GM23248 (cell line): ENCODE results near the gene SLBP. TPM values are rescaled to one million over a fixed set of nuclear protein-coding genes. Genes with fewer than 3 reads are reported as not detected.

Source experiments
- DNase-seq: peaks from one replicate; pipeline ENCODE4 v3.0.0-alpha.2; 2015
- H2AFZ ChIP-seq: fragments of 200-600 bp; sonication (generic); 2 replicates; pipeline ENCODE4 v1.6.1; 2016; ENCODE audit warnings: antibody characterized with exemption
- H3F3A ChIP-seq: fragments of 200-600 bp; sonication (generic); 2 replicates; pipeline ENCODE4 v1.6.1; 2016; ENCODE audit warnings: mild to moderate bottlenecking, antibody characterized with exemption, mixed run types; ENCODE audit not compliant: insufficient read depth
- H3K27ac ChIP-seq: fragments of 200-600 bp; sonication (generic); 2 replicates; pipeline ENCODE4 v1.5.1; 2016; ENCODE audit warnings: mild to moderate bottlenecking
- H3K27me3 ChIP-seq: fragments of 200-600 bp; sonication (generic); replicated peaks from 2 replicates; pipeline ENCODE4 v1.6.1; 2016; ENCODE audit warnings: mild to moderate bottlenecking; ENCODE audit not compliant: insufficient read depth
- H3K36me3 ChIP-seq: fragments of 200-600 bp; sonication (generic); 2 replicates; pipeline ENCODE4 v1.6.1; 2016; ENCODE audit warnings: low read depth, mild to moderate bottlenecking
- H3K4me1 ChIP-seq: fragments of 200-600 bp; sonication (generic); 2 replicates; pipeline ENCODE4 v1.6.1; 2016; ENCODE audit warnings: mild to moderate bottlenecking; ENCODE audit not compliant: insufficient read depth
- H3K4me2 ChIP-seq: fragments of 200-600 bp; sonication (generic); one replicate; pipeline ENCODE4 v1.6.1; 2016; ENCODE audit warnings: mild to moderate bottlenecking; ENCODE audit not compliant: unreplicated experiment
- H3K4me3 ChIP-seq: fragments of 200-600 bp; sonication (generic); 2 replicates; pipeline ENCODE4 v1.5.1; 2016; ENCODE audit warnings: mild to moderate bottlenecking
- H3K79me2 ChIP-seq: fragments of 200-600 bp; sonication (generic); 2 replicates; pipeline ENCODE4 v1.6.1; 2016; ENCODE audit warnings: mild to moderate bottlenecking; ENCODE audit not compliant: insufficient read depth
- H3K9ac ChIP-seq: fragments of 200-600 bp; sonication (generic); 2 replicates; pipeline ENCODE4 v1.6.1; 2016; ENCODE audit warnings: mild to moderate bottlenecking
- H3K9me2 ChIP-seq: fragments of 200-600 bp; sonication (generic); 2 replicates; pipeline ENCODE4 v1.6.1; 2016; ENCODE audit warnings: mixed run types, mild to moderate bottlenecking, moderate library complexity; ENCODE audit not compliant: insufficient read depth
- H3K9me3 ChIP-seq: fragments of 200-600 bp; sonication (generic); one replicate; pipeline ENCODE4 v1.6.1; 2017; ENCODE audit warnings: low read depth
- H4K20me1 ChIP-seq: fragments of 200-600 bp; sonication (generic); 2 replicates; pipeline ENCODE4 v1.6.0; 2016; ENCODE audit not compliant: insufficient read depth
- EZH2 ChIP-seq: fragments of 200-600 bp; sonication (generic); IDR thresholded peaks from 2 replicates; pipeline ENCODE4 v1.6.1; 2018; ENCODE audit warnings: antibody characterized with exemption, mild to moderate bottlenecking; ENCODE audit not compliant: insufficient read depth, poor library complexity, severe bottlenecking
- EZH2phosphoT487 ChIP-seq: fragments of 200-600 bp; sonication (generic); IDR thresholded peaks from 2 replicates; pipeline ENCODE4 v1.6.1; 2018; ENCODE audit warnings: antibody characterized with exemption, moderate library complexity, mild to moderate bottlenecking, low read depth; ENCODE audit not compliant: insufficient read depth
- WGBS, 2 experiments: methylation state at CpG; one replicate each; pipeline ENCODE4 v1.1.6; 2015 to 2017; ENCODE audit warnings: low lambda C conversion rate in 2 of 2, low coverage in 1 of 2; ENCODE audit errors: missing lambda C conversion rate in 2 of 2; 5-methylcytosine and 5-hydroxymethylcytosine counted together
- in situ Hi-C: fragments of 300-500 bp; cut with MboI; formaldehyde crosslinking; loops from 2 replicates; pipeline ENCODE4 v1.15.0; 2020
- polyA plus RNA-seq: library from polyadenylated mRNA; unstranded; fragments of >200 nt; fragmentation: Nextera tagmentation; extraction: Ambion mirVana; gene quantifications from 2 replicates; pipeline ENCODE4 v1.2.1, GENCODE V29; 2016
- total RNA-seq: library from RNA; depleted of rRNA; stranded (reverse); fragments of >200 nt; shearing (Covaris generic); gene quantifications from 2 replicates; pipeline ENCODE4 v1.2.3, GENCODE V29; 2014; rRNA removed

SLBP gene
- 72.7 and 74.4 TPM in 2 replicates for total RNA-seq
- polyA plus RNA-seq, result 85.6 and 85.8 TPM in 2 replicates

DNA sequence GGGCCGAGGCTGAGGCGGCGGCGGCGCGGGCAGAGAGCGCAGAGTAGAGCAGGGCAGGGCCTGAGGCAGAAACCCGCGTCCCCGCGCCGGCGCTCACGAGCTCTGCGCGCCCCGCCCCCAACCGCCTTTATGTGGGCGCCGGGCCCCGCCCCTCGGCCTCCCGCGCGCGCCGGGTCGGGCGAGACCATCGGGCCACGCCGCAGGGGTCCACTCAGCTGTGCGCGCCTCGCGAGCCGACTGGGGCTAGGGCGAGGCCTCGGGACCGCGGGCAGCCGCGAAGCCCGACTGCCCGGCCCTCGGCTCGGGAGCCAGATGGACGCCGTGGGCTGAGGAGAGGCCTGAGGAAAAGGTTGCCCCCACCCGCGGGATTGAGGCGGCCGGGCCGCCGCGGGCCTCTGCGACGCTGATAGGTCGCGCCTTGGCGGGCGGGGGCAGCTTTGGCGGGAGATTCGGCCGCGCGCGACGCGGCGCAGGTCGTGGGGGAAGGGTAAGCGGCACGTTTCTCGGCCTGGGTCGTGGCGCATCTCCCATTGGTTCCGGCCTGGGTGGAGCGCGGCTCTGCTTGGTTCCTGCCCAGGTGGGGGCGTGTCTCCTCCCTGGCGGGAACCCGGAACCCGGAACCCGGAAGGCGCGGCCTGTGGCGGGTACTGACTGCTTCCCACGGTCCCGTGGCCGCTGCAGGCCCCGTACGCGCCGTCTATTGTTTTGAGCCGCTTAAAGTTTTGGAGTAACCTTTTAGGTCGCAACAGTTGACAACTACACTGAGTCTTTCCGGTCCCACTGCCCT lies at the start of gene SLBP:
Gene SLBP, minus strand, starts transcription at position 104 of the 787 bp plus-strand sequence. CDS start 131 bp downstream, outside the sequence.
- Histone ChIP-seq H3K9ac (peak within 1 kb of the TSS; percentile 94), H4K20me1 (0 out of 2 replicates have a peak, but pooled peaks cover 5% of the 10 kb centered on the region), H3K79me2 (peaks cover 74% of the 10 kb centered on the region), H3K9me3 (no peaks in the 10 kb centered on the region), H3K4me1 (peaks cover 21% of the 10 kb centered on the region), H3K9me2 (no peaks in the 10 kb centered on the region), H3K27me3 (no peaks in the 10 kb centered on the region), H3F3A (peaks cover 37% of the 10 kb centered on the region), H3K4me3 (peak within 1 kb of the TSS; percentile 97), H2AFZ (peak within 1 kb of the TSS; percentile 72), H3K36me3 (no peaks in the 10 kb centered on the region), H3K4me2 (peak within 1 kb of the TSS; percentile 94), H3K27ac (peak within 1 kb of the TSS; percentile 92)
- TF ChIP-seq EZH2phosphoT487 (no peak), EZH2 (no peak)
- DNase-seq, result peak; percentile 95
- in situ Hi-C loops, result no loop called here
- WGBS, 2 experiments, result 1% methylated on average over 51 to 89 of the region's 98 CpGs

- Histone ChIP-seq H3K4me3 (no peak overlapping the region), H3K4me1 (no peaks in the 10 kb centered on the region), H3K27me3 (no peaks in the 10 kb centered on the region), H3K9me3 (no peaks in the 10 kb centered on the region), H3K9me2 (no peaks in the 10 kb centered on the region), H3K79me2 (no peaks in the 10 kb centered on the region), H4K20me1 (no peaks in the 10 kb centered on the region), H3K27ac (no peak overlapping the region), H3F3A (no peaks in the 10 kb centered on the region), H3K4me2 (no peak overlapping the region), H2AFZ (no peak overlapping the region), H3K36me3 (no peaks in the 10 kb centered on the region), H3K9ac (no peak overlapping the region)
- DNase-seq, result no peak
- in situ Hi-C loops, result no loop called here
- WGBS, 2 experiments, result 64 to 71% methylated on average over 8 to 32 of the region's 32 CpGs
- TF ChIP-seq EZH2 (no peak), EZH2phosphoT487 (no peak)
Measured at GRCh38 chr4:1761130-1761689, 49.1 kb upstream of the SLBP start.

DNA sequence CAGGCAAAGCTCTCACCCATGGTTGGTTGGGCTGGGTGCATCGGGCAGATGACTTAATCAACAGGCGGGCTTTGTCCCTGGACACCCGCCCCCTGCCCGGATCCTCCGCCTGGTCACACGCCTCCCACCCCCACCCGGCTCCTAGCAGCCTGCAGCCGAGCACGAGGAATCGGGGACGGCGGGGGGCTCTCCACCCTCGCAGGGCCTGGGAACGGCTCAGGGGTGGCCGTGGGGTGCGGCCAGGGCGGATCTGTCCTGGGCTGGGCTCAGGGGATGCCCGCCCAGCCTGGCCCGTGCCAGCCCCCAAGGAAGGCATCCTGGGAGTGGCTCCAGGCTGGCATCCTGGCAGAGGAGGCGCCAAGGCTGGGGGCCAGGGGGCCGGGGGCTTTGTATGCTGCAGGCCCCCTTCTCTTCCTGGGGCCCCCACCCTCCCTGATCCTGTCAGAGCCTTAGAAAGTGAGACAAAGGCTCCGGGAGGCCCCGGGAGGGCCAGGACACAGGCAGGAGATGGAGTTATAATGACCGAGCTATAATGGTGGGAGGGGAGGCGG lies 48.5 kb upstream of the SLBP start:
- no peak overlapping the region for H2AFZ ChIP-seq
- H3K27ac ChIP-seq, result no peak overlapping the region
- H3K79me2 ChIP-seq, result no peaks in the 10 kb centered on the region
- no peak overlapping the region for H3K4me3 ChIP-seq
- no peak for DNase-seq
- H4K20me1 ChIP-seq, result no peaks in the 10 kb centered on the region
- no peaks in the 10 kb centered on the region for H3K9me2 ChIP-seq
- H3K36me3 ChIP-seq, result no peaks in the 10 kb centered on the region
- TF ChIP-seq EZH2phosphoT487, result no peak
- TF ChIP-seq EZH2, result no peak
- H3K27me3 ChIP-seq, result no peaks in the 10 kb centered on the region
- in situ Hi-C loops, result no loop called here
- H3K9me3 ChIP-seq, result no peaks in the 10 kb centered on the region
- 49 to 68% methylated on average over 9 to 25 of the region's 25 CpGs for WGBS, 2 experiments
- H3F3A ChIP-seq, result no peaks in the 10 kb centered on the region
- H3K9ac ChIP-seq, result no peak overlapping the region
- no peaks in the 10 kb centered on the region for H3K4me1 ChIP-seq
- no peak overlapping the region for H3K4me2 ChIP-seq

- 71 to 77% methylated on average over 13 of the region's 13 CpGs for WGBS, 2 experiments
Measured at GRCh38 chr4:1759818-1760223, 47.7 kb upstream of the SLBP start.

More at GRCh38 chr4:1759818-1760223, 47.7 kb upstream of the SLBP start:
- Histone ChIP-seq H3K79me2 (no peaks in the 10 kb centered on the region), H3K4me1 (no peaks in the 10 kb centered on the region), H3F3A (no peaks in the 10 kb centered on the region), H4K20me1 (no peaks in the 10 kb centered on the region), H3K9me3 (no peaks in the 10 kb centered on the region), H3K4me3 (no peak overlapping the region), H3K27me3 (no peaks in the 10 kb centered on the region), H2AFZ (no peak overlapping the region), H3K9me2 (no peaks in the 10 kb centered on the region), H3K27ac (no peak overlapping the region), H3K36me3 (no peaks in the 10 kb centered on the region), H3K4me2 (no peak overlapping the region), H3K9ac (no peak overlapping the region)
- TF ChIP-seq EZH2 (no peak), EZH2phosphoT487 (no peak)
- DNase-seq, result no peak
- in situ Hi-C loops, result no loop called here
